NK-92 treated with Interleukin-12 subunit alpha and Interleukin-12 subunit beta, amount 100 ng/mL, for 24 hours (cell line): ENCODE data around the gene PLPPR5.

Experiments
- DNase-seq: peaks from one replicate; lab custom pipeline; 2025; lab: John Stamatoyannopoulos, UW

The PLPPR5 gene

DNA sequence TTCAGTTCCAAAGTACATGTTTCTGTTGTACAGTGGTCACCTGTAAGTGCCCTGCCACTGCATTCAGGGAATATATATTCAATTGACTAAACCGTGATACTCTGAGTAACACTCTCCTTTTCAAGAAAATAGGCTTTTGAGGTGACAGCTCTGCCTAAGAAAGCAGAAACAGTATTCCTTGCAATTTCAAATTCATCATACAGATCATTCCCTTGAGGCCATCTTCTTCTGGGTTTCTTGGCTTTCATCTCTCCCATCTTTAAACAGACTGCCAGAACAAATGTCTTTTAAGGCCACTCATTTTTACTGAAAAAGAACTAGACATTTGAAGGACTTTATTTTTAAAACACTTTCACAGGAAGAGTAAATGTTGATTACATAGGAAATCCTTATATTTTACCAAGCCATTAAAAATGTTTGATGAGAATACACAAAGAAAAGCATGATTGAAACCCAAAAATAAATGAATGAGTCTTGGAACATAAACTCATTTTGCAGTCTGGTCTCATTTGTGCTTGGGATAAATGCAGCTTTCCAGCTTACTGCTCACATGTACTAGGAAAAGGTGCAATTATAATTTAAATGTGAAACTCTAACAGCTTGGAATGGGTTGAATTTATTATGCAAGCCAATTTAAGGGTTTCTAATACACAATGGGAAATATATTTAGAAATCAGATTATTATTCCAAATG lies 34.7 kb downstream of the PLPPR5 start:
- no peak for DNase-seq

DNA sequence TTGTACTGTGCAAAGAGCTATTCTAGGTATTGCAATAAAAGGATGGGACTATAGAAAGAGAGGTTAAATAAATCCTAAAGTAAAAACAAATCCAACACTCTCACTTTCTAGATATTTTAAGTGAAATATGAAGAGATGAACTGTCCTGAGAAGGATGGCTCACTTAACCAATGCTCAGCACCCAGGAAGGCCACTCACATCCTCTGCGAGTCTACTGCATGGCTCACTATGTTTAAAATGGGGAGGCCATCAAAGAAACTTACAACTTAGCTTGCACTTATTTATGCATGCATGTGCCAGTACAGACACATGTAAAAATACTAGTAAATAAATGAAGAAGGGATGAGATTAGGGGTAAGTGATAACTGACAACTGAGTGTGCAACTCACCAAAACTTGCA lies 37.5 kb downstream of the PLPPR5 start:
- DNase-seq = no peak

DNA sequence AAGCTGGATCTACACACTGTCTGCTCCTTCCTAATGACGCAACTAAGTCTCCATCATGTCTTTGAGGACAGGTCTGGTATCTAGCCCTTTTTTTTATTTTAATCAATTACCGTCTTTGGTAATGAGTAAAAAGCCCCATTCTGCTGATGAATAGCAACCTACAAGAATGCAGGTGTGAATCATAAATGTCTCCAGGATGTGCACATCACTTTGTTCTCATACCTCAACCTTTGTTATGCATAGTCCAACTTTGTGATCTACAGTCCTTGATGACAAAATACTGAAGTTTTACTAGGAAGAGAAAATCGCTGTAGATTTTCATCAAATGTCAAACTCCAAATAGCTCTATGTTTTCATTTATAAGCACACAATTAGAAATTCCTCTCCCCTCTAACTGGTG lies 39.3 kb downstream of the PLPPR5 start:
- no peak for DNase-seq

DNA sequence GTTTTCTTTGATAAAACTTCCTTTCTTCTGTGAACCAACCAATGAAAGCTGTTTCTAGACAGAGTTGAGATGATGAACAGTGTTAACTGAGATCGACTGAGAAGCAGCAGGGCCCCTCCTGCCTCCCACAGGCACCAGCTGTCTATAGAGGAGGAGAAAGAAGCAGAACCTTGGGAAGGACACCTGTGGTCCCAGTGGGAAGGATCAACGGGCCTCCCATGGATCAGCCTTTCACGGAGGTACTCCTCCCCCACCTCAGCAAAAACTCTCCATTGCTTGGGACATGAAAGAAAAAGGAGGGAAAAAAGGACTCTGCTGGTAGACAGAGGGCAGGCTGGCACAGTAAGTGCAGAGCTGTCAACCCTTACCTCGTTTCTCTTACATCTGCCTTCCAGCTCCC lies 40.5 kb downstream of the PLPPR5 start:
- no peak for DNase-seq

DNA sequence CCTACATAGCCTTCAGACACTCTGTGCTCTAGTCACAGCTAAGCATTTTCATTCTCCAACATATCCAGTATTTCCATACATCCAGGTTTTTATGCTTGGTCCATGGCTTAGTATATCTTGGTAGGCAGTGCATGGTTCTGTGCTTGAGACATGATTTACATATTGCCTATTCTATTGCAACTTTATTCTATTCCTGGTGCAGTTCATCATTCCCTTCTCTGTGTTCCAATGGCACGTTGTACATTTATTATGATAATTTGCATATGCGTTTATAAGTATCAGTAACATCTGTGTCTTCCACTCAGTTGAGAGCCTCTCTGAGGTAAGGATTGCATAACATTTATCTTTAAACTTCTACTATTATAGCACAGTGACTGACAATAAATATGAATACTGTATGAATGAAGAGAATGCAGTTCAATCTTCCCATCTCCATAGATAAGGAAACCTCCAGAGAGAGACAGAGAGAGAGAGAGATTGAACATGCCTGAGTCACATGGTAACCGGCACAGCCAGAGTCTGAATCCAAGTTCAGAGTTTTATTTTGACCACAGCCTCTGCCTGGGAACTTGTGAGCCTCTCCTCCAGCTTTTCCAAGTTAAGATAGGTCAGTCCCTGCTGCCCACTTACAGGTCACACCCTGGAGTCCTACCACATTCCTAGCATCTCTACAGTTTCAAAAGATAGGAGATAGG lies 41.5 kb downstream of the PLPPR5 start:
- DNase-seq = no peak

DNA sequence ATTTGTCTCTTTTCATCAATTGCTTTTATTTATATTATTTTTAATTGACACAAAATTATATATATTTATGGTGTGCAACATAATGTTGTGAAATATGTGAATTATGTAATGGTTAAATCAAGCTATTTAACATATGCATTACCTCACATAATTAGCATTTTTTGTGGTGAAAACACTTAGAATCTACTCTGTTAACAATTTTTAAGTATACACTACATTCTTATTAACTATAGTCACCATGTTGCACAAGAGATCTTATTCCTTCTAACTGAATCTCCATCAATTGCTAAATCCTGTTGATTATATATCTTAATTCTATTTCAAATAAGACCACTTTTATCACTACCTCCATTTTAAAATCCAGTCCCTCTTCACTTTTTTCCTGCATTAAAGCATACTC lies 42.5 kb downstream of the PLPPR5 start:
- no peak for DNase-seq

DNA sequence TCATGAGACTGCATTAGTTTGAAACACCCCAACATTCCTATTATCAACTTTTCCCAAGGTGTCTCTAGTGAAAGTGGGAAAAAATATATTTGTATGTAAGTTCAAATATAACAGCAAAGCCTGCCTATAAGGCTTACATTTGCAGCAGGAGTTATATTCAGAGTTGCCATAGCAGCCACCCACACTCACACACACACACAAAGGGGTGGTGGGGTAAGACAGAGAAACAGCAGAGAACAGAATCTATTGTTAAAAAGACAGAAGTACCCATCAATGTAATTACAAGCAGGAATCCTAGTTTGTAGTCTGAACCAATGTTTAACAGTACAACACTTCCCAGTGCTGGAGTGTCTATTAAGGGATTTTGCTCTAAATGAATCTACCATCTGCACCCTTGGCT lies 55.0 kb downstream of the PLPPR5 start:
- no peak for DNase-seq

DNA sequence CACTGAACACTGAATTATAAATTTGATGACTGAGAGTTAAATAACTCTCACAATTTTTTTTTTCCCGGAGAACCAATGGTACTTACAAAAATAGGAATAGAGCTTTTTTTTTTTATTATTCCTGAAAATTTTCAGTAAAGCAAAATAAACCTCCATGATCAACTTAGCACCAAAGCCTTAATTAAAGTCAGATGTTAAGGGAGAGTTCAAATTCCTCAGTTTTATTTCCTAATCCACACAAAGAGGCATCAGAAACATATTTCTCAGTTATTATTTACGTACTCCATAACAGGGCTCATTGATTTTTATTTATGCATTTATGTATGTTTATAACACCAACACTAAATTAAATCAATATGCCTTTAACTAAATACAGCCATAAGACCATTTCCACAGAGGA lies 55.5 kb downstream of the PLPPR5 start:
- DNase-seq = no peak

DNA sequence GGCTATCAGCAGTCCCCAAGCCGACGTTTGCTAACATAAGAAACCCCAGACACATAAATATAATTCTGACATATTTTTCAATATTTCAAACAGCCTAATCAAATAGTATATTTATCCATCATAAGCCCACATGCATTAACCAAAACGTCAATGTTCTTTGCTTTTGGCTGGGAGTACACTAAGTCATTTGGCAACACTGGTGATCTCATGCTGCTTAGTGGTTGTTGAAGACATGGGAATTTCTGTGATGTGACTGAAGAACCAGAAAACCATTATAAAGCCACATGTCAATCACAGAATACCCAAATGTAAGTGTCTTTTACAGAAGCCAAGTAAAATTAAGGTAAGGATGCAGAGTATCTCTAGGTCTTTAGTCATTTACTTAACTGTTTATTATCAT lies 57.6 kb downstream of the PLPPR5 start:
- no peak for DNase-seq

DNA sequence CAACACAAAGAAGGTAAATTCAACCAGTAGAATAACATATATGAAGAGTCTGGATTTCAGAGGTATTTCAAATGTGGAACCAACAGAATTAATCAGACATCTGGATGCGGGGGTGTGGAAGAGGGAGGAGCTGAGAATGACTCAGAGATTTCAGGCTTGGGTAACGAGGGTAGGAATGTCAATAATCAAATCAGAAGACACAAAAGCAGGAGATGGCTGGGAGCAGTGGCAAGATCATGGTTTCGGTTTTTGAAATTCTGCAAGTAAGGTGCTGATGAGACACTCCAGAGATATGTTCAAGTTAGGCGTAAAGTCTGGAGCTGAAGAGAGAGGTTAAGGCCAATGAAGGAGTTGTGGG lies 64.0 kb downstream of the PLPPR5 start:
- no peak for DNase-seq

DNA sequence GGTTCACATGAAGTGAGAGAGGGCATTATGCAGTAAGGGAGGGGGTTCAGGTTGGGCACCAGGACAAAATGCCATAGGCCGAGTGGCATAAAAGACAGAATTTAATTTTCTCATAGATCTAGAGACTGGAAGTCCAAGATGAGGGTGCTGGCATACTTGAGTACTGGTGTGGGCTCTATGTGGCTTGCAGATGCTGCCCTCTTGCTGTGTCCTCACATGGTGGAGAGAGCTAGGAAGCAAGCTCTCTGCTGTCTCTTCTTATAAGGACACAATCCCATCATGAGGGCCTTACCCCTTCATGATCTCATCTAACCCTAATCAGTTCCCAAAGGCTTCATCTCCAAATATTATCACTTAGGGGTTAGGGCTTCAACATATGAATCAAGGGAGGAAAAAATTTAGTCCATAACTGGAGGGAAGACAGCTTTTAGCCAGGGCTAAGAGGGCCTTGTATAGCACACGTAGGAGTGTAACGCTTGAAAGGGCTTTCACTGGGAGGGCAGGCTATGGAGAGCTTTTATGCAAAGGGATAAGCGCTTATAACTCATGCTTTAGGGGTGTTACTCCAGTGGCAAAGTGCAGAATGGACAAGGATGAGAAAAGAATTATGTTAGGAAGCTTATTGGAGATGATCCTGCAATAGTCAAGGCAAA lies 64.5 kb downstream of the PLPPR5 start:
- no peak for DNase-seq

DNA sequence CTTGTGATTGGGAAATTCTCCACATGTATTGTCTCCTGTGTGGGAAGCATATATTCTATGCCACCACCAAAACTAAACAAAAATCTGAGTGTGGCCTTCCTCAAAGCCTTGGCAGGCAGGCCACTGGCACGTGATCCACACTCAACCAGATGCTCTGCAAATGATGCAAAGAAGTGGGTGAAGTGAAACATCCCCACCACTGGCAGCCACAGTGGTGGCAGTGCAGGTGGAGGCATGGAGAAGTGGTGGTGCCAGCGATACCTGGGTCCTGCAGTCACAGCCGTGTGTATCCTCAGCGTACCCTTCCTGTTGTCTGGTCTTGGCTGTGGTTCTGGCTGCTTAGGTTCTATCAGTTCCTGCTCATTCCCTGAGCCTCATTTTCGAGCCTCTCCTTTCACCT lies 65.2 kb downstream of the PLPPR5 start:
- DNase-seq = no peak

DNA sequence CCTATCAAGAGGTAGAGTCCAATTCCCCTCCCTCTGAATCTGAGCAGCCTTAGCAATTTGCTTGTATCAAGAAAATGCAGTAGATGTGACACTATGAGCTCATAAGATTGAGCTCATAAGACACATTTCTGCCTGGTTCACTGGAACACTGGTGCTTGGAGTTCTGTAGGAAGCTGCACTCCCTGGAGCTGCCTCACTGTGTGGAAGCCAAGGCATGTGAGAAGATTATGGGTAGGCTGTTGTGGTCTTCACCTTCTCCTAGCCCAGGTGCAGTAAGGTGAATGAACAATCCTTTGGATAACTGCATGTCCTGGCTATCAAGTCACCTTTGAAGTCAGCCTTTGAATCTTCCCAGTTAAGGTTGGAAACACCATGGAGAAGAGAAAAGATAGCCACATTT lies 67.3 kb downstream of the PLPPR5 start:
- no peak for DNase-seq

DNA sequence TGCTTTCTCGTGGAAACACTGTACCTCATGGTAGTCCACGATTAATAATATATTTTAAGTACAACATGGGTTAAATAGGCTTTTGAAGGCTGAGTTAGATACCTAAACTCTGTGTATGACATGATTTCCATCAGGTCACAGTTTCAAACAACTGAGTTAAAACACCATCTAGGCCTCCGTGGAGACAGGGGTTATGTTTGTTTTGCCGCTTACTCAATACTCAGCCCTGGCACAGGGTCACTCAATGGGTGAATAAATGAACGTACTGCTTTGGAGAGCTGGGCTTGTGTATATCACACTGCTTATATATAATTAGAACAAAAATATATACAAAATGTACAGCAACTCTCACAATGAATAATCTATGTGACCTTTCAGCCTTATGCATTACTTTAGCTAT lies 72.5 kb downstream of the PLPPR5 start:
- DNase-seq = no peak

DNA sequence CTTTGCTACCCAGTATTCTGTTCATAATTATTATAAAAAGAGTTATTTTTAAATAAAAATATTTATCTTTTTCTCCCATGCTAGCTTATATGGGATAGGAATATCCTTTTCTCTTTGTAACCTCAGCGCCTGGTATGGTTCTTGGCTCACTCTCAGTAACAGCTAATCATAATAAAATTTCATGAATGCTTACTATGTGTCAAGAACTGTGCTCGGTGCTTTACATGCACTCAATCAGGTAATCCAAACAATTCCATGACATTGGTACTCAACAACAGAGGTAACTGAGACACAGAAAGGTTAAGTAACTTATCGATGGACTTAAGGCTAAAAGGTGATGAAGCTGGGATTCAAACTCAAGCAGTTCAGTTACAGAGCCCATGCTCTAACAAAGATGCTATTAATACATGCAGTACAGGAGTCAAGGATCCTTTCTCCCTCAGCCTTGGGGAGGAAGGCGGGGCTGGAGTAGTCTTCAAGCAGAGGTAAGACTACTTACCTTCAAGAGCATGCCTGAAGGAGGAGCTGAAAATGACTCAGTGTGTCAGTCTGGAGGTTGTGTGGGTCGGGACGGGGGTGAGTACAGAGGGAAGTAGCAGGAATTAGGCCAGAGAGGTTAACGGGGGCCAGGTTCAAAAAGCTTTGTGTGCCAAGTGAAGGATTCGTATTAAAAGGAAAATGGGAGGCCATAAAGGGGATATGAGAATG lies 73.4 kb downstream of the PLPPR5 start:
- no peak for DNase-seq

DNA sequence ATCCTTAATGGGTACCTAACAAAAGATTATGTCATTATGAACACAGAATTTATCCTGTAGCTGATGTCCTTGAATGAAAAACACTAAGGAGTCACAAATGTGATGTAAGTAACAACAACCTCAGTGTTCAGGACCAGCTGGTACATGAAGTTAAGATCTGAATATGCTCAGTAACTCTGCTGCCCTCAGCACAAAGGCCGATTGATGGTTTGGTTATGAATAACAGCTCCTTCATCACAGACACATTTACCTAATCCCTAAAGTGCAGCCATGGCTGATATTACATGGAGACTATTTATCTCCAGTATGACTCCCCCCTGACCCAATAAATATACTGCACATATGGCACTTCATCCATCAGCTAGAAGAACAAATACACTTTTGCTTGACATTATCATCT lies 75.2 kb downstream of the PLPPR5 start:
- DNase-seq = no peak

DNA sequence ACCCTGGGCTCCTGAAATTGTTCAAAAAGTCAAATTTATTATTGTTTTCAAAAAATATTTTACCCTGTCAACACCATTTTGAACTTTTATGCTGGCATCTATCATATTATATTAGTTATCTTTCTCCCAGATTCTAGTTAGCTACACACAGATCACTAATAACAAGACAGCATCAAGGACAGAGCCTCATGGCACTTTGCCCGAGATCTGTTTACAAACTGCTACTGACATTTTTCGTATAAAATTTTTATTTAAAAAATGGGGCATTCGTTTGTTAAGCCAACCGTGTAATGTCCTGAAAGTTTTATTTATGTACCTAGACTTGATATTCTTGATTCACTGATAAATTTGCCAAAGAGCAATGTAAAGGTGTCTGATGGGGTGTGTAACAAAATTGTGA lies 78.1 kb downstream of the PLPPR5 start:
- no peak for DNase-seq

DNA sequence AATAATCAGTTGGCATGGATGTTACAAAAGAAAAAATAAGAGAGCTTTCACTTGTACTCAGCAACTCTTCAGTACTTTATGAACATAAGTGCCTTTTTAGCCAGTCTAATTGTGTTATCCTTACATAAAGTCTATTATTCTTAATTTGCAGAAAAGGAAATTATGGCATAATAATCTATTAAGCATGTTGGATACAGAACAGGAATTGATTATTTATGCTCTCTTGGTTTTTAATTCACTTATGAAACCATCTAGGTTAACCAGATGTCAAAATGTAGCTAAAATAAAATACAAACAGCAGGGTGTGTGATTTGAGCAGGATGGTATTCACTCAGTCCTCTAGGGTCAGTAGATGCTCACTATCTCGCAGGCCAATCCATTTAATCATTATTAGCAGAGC lies 79.7 kb downstream of the PLPPR5 start:
- no peak for DNase-seq

DNA sequence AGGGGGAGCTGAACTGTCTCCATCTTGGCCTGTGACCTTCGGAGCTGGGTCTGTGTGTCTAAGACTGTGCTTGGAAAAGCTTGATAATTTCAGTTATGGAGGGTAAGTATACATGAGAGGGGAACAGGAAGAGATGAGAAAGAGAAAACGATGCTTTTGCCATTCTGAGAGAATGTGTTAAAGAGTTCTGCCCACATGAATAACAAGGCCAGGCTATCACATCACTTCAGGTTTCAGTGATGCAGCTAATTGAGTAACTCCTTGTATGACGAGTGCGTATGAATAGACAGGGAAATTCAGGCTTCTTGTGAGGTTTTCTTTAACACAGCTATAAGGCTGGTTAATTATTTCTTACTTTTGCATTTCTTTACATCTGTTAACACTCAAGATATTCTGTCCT lies 81.0 kb downstream of the PLPPR5 start:
- DNase-seq = no peak

DNA sequence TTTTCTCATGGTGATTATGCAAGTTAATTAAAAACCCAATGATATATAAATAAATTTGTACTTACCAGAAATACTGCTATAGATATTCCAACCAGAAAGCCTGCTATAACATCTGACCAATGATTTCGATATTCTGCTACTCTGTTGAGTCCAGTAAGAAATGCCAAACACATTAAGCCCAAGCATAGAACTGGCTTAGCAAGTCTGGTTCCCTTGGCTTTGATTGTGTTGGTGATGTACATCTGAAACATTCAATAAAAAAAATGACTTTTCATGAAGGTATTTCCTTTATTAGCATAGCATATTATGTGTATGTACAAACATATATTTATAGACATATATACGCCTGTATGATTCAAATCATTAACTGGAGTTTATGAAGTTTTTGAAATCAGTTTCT lies 82.8 kb downstream of the PLPPR5 start:
- no peak for DNase-seq

DNA sequence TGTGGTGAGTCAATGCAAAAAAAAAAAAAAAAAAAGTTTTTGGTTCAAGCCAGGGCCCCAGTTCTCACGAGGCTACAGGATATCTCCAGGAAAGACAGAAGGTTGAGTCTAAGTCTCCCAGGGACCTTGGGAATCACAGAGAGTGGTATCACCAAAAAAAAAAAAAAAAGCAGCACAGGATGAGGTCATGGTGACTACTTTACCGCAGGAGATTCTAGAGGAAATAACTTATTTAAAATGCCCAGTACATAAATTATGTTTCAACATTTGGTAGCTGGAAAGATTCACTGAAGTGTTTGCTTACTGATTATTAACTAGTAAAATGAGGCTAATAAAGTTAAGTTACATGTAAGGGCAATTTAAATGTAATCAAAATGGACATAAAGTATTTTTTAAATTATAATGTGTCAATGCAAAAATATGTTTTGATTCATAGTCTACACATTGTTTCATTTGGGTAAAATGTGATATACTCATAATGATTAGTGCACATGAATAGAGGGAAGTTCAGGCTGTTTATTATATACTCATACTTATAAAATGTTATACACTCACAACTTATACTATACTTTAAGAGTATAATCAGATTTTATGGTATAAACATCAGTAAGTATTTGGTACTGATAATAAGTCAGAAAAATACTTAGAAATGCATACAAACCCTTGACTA lies 84.1 kb downstream of the PLPPR5 start:
- DNase-seq = no peak

DNA sequence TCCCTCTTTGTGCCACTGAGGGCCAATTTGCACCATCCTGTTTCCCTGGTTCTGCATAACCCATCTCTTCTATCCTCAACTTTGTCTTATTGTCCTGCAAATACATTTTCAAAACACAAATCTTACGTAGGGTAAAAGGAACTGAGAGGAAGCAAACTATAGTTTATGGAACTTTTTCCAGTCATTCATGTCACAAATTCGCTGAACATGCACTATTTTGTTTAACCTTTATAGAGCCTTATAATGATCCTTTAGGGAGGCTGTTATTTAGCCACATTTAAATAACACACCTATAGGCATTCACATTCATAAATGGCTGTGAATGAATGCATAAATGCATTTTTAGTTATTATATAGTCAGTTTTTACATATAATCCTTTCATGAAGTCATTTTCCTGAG lies 85.0 kb downstream of the PLPPR5 start:
- no peak for DNase-seq

DNA sequence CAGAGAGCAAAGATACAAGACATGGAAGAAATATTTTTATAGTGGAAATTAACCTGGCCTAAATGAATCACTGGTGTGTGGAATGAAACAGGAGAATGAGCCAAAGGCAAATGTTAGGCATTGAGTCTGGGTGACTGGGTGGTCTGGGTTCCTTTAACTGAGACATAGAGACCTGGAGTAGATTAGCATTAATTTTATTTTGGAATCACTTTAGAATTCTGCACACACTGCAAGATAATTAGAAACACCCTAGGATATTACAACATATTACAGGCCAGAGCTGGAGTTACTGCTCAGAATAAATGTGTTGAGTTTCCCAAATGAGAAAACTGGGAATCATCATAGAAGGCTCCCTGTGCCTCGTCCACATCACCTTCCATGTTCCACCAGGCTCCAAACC lies 85.5 kb downstream of the PLPPR5 start:
- no peak for DNase-seq
